HepG2 (cell line): ENCODE measurements around the gene FHIT. TPM values are rescaled to one million over a fixed set of nuclear protein-coding genes. Genes with fewer than 3 reads are reported as not detected.

ENCODE experiments used
- ATAC-seq: fragments of 200-7000 bp; cut with Tn5 transposase; 3 replicates; pipeline ENCODE4 v1.9.1; 2020; ENCODE audit warnings: mild to moderate bottlenecking, moderate library complexity
- BruUV-seq: library from RNA; stranded (reverse); fragments of 400-500 nt; replicated peaks from 2 replicates; lab custom pipeline; 2021; lab: Mats Ljungman, UMichigan
- CTCF ChIA-PET: fragments of 300-600 bp; formaldehyde crosslinking; extraction: SDS; loops from one replicate; lab custom pipeline; 2021; ENCODE audit warnings: low total read pairs, inconsistent platforms, low intra/inter-chr PET ratio; lab: Yijun Ruan, JAX
- POLR2A ChIA-PET: fragments of 350-600 bp; sonication (Branson Sonifier 250); formaldehyde crosslinking; loops from one replicate; lab custom pipeline; 2020; ENCODE audit warnings: antibody characterized with exemption, inconsistent platforms; lab: Yijun Ruan, JAX
- DNase-seq: peaks from one replicate; pipeline ENCODE4 v3.0.0-alpha.2; 2015; ENCODE audit warnings: low spot score
- FAIRE-seq: peaks from 3 replicates; lab custom pipeline; 2011; peaks lifted over from hg19 to GRCh38; lab: Jason Lieb, UNC
- H2AFZ ChIP-seq: one replicate; pipeline ENCODE4 v1.6.1; 2011; ENCODE audit warnings: low read length, inconsistent platforms
- H3K27ac ChIP-seq: fragments of 300-600 bp; 3 replicates; pipeline ENCODE4 v1.8.0; 2011; ENCODE audit warnings: mixed run types, mild to moderate bottlenecking, mixed read lengths, low read length, inconsistent platforms; ENCODE audit not compliant: insufficient read depth; ENCODE audit errors: extremely low read length
- H3K27me3 ChIP-seq, 2 experiments: fragments of 200-600 bp in 1 of 2; 2 replicates in 1 of 2; 3 replicates in 1 of 2; pipeline versions ENCODE4 v1.6.0 to v1.8.0; 2011; ENCODE audit warnings: low read length in 2 of 2, mild to moderate bottlenecking in 2 of 2, moderate library complexity in 2 of 2, inconsistent platforms in 1 of 2; ENCODE audit not compliant: insufficient read depth in 2 of 2, control insufficient read depth in 1 of 2
- H3K36me3 ChIP-seq, 2 experiments: fragments of 200-600 bp in 1 of 2; replicated peaks in 1 of 2; 2 replicates in 1 of 2; 3 replicates in 1 of 2; pipeline versions ENCODE4 v1.5.1 to v1.8.0; 2011; ENCODE audit warnings: low read length in 2 of 2, inconsistent platforms in 1 of 2; ENCODE audit not compliant: insufficient read depth in 2 of 2, control insufficient read depth in 1 of 2
- H3K4me1 ChIP-seq: 2 replicates; pipeline ENCODE4 v1.5.1; 2012; ENCODE audit warnings: low read length, inconsistent platforms; ENCODE audit not compliant: insufficient read depth
- H3K4me2 ChIP-seq: 2 replicates; pipeline ENCODE4 v1.6.0; 2011; ENCODE audit warnings: low read depth, low read length, inconsistent platforms
- H3K4me3 ChIP-seq, 3 experiments: fragments of 200-600 bp in 1 of 3; sonication (generic), shearing (Covaris generic) in 1 of 3; replicated peaks in 1 of 3; 2 replicates each; pipeline ENCODE4 v1.5.1; 2011 to 2016; ENCODE audit warnings: low read length in 3 of 3, inconsistent platforms in 2 of 3, low read depth in 2 of 3, mild to moderate bottlenecking in 2 of 3, control low read depth in 1 of 3, mixed read lengths in 1 of 3; ENCODE audit not compliant: insufficient read depth in 1 of 3
- H3K79me2 ChIP-seq: one replicate; pipeline ENCODE4 v1.6.1; 2011; ENCODE audit warnings: low read length, inconsistent platforms; ENCODE audit not compliant: insufficient read depth
- H3K9ac ChIP-seq: 2 replicates; pipeline ENCODE4 v1.6.0; 2011; ENCODE audit warnings: mild to moderate bottlenecking, low read depth, low read length, inconsistent platforms; ENCODE audit not compliant: insufficient read depth
- H3K9me3 ChIP-seq: 2 replicates; pipeline ENCODE4 v1.5.1; 2012; ENCODE audit warnings: mild to moderate bottlenecking, low read length
- H4K20me1 ChIP-seq: 2 replicates; pipeline ENCODE4 v1.6.0; 2011; ENCODE audit warnings: inconsistent platforms, mild to moderate bottlenecking, low read length, moderate library complexity; ENCODE audit not compliant: insufficient read depth
- AHR ChIP-seq: IDR thresholded peaks from 2 replicates; pipeline ENCODE4 v1.6.1; 2018; ENCODE audit warnings: missing genetic modification reagents, missing compliant biosample characterization
- CAMTA2 ChIP-seq: sonication (generic); formaldehyde crosslinking; IDR thresholded peaks from 2 replicates; pipeline ENCODE4 v1.4.0; 2020; ENCODE audit warnings: mild to moderate bottlenecking, missing genetic modification reagents, borderline replicate concordance
- HMGXB3 ChIP-seq: sonication (generic); formaldehyde crosslinking; IDR thresholded peaks from 2 replicates; pipeline ENCODE4 v1.4.0; 2020; ENCODE audit warnings: missing genetic modification reagents, borderline replicate concordance
- HOMEZ ChIP-seq: IDR thresholded peaks from 2 replicates; pipeline ENCODE4 v1.6.1; 2016; ENCODE audit warnings: low read depth
- JARID2 ChIP-seq: sonication (generic); formaldehyde crosslinking; IDR thresholded peaks from 2 replicates; pipeline ENCODE4 v1.8.1; 2023; ENCODE audit warnings: missing genetic modification reagents, inconsistent platforms; ENCODE audit not compliant: insufficient replicate concordance
- KAT8 ChIP-seq: IDR thresholded peaks from 2 replicates; pipeline ENCODE4 v1.6.1; 2016; ENCODE audit warnings: missing genetic modification reagents, missing compliant biosample characterization
- PHF8 ChIP-seq: sonication (generic); formaldehyde crosslinking; IDR thresholded peaks from 2 replicates; pipeline ENCODE4 v1.5.0; 2020; ENCODE audit warnings: missing genetic modification reagents
- SATB2 ChIP-seq: sonication (generic); formaldehyde crosslinking; IDR thresholded peaks from 2 replicates; pipeline ENCODE4 v1.5.0; 2020; ENCODE audit warnings: missing genetic modification reagents
- SIX4 ChIP-seq: sonication (generic); formaldehyde crosslinking; IDR thresholded peaks from 2 replicates; pipeline ENCODE4 v1.4.0; 2020; ENCODE audit warnings: missing genetic modification reagents
- SPEN ChIP-seq: sonication (generic); formaldehyde crosslinking; IDR thresholded peaks from 2 replicates; pipeline ENCODE4 v1.5.1; 2020; ENCODE audit warnings: low read depth, mild to moderate bottlenecking, missing genetic modification reagents
- YEATS2 ChIP-seq: sonication (generic); formaldehyde crosslinking; IDR thresholded peaks from 2 replicates; pipeline ENCODE4 v1.4.0; 2020; ENCODE audit warnings: missing genetic modification reagents, borderline replicate concordance
- ZNF180 ChIP-seq: sonication (generic); formaldehyde crosslinking; IDR thresholded peaks from 2 replicates; pipeline ENCODE4 v1.4.0; 2020; ENCODE audit warnings: low read depth, missing genetic modification reagents, borderline replicate concordance
- ZNF263 ChIP-seq: sonication (generic); formaldehyde crosslinking; IDR thresholded peaks from 2 replicates; pipeline ENCODE4 v1.4.0; 2020; ENCODE audit warnings: missing genetic modification reagents
- ZNF274 ChIP-seq: sonication (generic); formaldehyde crosslinking; IDR thresholded peaks from 2 replicates; pipeline ENCODE4 v1.5.1; 2020; ENCODE audit warnings: mild to moderate bottlenecking, missing genetic modification reagents
- ZNF580 ChIP-seq: IDR thresholded peaks from 2 replicates; pipeline ENCODE4 v1.6.1; 2016; ENCODE audit warnings: low read depth, borderline replicate concordance
- ZXDC ChIP-seq: sonication (generic); formaldehyde crosslinking; IDR thresholded peaks from 2 replicates; pipeline ENCODE4 v1.5.0; 2020; ENCODE audit warnings: mild to moderate bottlenecking, missing genetic modification reagents
- WGBS: methylation state at CpG from one replicate; pipeline ENCODE4 v1.1.6; 2017; ENCODE audit warnings: low lambda C conversion rate; 5-methylcytosine and 5-hydroxymethylcytosine counted together
- in situ Hi-C: cut with HindIII; loops from 2 replicates; pipeline ENCODE4 v1.10.0; 2017; ENCODE audit warnings: low pct_unique_long_range_greater_than_20kb; ENCODE audit not compliant: extremely low pct_ligation_motif_present
- intact Hi-C: fragments of 100-400 bp; cut with micrococcal nuclease; formaldehyde crosslinking; loops from one replicate; pipeline ENCODE4 v1.10.0; 2022; ENCODE audit not compliant: unreplicated experiment
- polyA plus RNA-seq, 8 experiments: library from polyadenylated mRNA; depleted of rRNA in 3 of 8; stranded (reverse) in 7 of 8; unstranded in 1 of 8; fragments of >200 nt; fragmentation: Illumina TruSeq in 4 of 8; extraction: Trizol in 4 of 8; gene quantifications; 2 replicates each; pipeline versions ENCODE4 v1.2.1 to v1.2.3, GENCODE V29; 2011 to 2016; ENCODE audit warnings: low read depth in 4 of 8, missing spikeins in 1 of 8, mixed read lengths in 1 of 8; ENCODE audit not compliant: insufficient read depth in 1 of 8
- total RNA-seq, 5 experiments: library from RNA; depleted of rRNA; stranded (reverse); fragments of >200 nt; fragmentation: Illumina TruSeq; extraction: Trizol; gene quantifications; 2 replicates each; pipeline ENCODE4 v1.2.3, GENCODE V29; 2016; ENCODE audit warnings: low read depth in 1 of 5

FHIT gene
- total and polyA plus RNA-seq, 2 of the 13 experiments (the other 11 are each of a cell fraction or from before 2014, with no cell fraction given): 4.0 to 4.6 TPM

- TF ChIP-seq CAMTA2 (CRISPR knock-in tag) (no peak), SPEN (no peak), PHF8 (no peak), SATB2 (CRISPR knock-in tag) (no peak), HMGXB3 (CRISPR knock-in tag) (no peak), YEATS2 (no peak), AHR (CRISPR knock-in tag) (no peak), ZNF580 (no peak)
Observed at GRCh38 chr3:60202052-60202726, 1049.1 kb downstream of the FHIT start (continued).

GRCh38 chr3:60199306-60199705 is 1051.9 kb downstream of the FHIT start:
- no peaks in the 10 kb centered on the region for H3K79me2 ChIP-seq
- in situ Hi-C loops: no loop called here
- BruUV-seq: no TSS peak
- POLR2A ChIA-PET: no interaction called here
- CTCF ChIA-PET: no interaction called here
- no peak overlapping the region for H3K27ac ChIP-seq
- no peak for ATAC-seq
- H3K27me3 ChIP-seq: no peaks in the 10 kb centered on the region
- intact Hi-C loops: no loop called here
- H2AFZ ChIP-seq: no peak overlapping the region
- H3K36me3 ChIP-seq: no peaks in the 10 kb centered on the region
- no peaks in the 10 kb centered on the region for H4K20me1 ChIP-seq
- no peak overlapping the region for H3K4me2 ChIP-seq
- H3K4me1 ChIP-seq: no peaks in the 10 kb centered on the region
- DNase-seq: no peak
- H3K9me3 ChIP-seq: no peaks in the 10 kb centered on the region
- FAIRE-seq: no peak
- no CpG with 5 or more reads among the region's 1 CpG for WGBS
- no peak overlapping the region for H3K9ac ChIP-seq
- H3K4me3 ChIP-seq: no peak overlapping the region
- TF ChIP-seq ZNF180: no peak
- no peak for TF ChIP-seq ZNF263 (CRISPR knock-in tag)
- no peak for TF ChIP-seq HOMEZ (CRISPR knock-in tag)
- no peak for TF ChIP-seq ZXDC
- TF ChIP-seq ZNF274 (CRISPR knock-in tag): no peak
- TF ChIP-seq KAT8 (CRISPR knock-in tag): no peak
- TF ChIP-seq JARID2 (CRISPR knock-in tag): no peak
- TF ChIP-seq SIX4: no peak
- TF ChIP-seq PHF8: no peak
